GM21526 (cell line): ENCODE measurements around the gene DHDH.
A peak's percentile ranks its signal among the peaks of the same experiment; 100 is the strongest.

Experiments
- ATAC-seq: cut with Tn5 transposase; IDR thresholded peaks from one replicate; pipeline ENCODE4 v1.9.1; 2021; ENCODE audit warnings: moderate library complexity; ENCODE audit not compliant: unreplicated experiment, low FRiP score

The DHDH gene

DNA sequence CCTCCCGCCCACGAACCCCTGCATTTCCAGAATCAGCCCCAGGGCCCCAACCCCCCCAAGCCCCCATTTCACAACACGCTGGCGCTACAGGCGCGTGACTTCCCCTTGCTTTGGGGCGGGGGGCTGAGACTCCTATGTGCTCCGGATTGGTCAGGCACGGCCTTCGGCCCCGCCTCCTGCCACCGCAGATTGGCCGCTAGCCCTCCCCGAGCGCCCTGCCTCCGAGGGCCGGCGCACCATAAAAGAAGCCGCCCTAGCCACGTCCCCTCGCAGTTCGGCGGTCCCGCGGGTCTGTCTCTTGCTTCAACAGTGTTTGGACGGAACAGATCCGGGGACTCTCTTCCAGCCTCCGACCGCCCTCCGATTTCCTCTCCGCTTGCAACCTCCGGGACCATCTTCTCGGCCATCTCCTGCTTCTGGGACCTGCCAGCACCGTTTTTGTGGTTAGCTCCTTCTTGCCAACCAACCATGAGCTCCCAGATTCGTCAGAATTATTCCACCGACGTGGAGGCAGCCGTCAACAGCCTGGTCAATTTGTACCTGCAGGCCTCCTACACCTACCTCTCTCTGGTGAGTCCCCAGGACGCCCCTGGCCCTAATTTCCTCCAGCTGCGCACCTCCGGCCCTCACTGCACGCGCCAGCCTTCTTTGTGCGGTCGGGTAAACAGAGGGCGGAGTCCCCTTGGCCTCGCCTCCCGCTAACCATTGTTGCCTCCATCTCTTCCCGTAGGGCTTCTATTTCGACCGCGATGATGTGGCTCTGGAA is 31.7 kb downstream of the DHDH start, which contains the start of gene FTL:
Gene FTL (plus strand): TSS at position 270 of the 766 bp plus-strand sequence. CDS start 199 bp downstream, at position 469.
- ATAC-seq: peak; percentile 38

DNA sequence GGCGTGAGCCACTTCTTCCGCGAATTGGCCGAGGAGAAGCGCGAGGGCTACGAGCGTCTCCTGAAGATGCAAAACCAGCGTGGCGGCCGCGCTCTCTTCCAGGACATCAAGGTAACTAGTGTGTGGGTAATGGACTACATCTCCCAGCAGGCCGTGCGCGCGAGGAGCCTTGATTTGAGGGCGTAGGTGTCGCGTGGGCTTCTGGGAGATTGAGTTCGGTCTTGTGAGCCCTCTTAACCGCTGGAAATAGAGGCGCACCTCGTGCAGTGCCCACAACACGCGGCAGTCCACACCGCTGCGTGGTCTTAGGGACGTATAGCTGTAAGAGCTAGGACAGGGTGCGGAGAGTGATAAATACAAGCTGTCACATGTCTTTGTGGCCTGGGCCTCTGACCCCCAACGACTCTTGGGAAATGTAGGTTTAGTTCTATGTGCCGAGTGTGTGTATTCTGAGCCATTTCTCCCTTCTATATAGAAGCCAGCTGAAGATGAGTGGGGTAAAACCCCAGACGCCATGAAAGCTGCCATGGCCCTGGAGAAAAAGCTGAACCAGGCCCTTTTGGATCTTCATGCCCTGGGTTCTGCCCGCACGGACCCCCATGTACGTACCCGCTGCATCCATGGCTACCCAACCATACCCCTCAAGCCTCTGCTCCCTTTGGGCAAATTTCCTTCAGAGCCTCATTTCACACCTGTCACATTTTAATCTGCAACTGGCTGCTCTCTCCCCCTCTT is 32.5 kb downstream of the DHDH start:
- peak; percentile 27 for ATAC-seq

DNA sequence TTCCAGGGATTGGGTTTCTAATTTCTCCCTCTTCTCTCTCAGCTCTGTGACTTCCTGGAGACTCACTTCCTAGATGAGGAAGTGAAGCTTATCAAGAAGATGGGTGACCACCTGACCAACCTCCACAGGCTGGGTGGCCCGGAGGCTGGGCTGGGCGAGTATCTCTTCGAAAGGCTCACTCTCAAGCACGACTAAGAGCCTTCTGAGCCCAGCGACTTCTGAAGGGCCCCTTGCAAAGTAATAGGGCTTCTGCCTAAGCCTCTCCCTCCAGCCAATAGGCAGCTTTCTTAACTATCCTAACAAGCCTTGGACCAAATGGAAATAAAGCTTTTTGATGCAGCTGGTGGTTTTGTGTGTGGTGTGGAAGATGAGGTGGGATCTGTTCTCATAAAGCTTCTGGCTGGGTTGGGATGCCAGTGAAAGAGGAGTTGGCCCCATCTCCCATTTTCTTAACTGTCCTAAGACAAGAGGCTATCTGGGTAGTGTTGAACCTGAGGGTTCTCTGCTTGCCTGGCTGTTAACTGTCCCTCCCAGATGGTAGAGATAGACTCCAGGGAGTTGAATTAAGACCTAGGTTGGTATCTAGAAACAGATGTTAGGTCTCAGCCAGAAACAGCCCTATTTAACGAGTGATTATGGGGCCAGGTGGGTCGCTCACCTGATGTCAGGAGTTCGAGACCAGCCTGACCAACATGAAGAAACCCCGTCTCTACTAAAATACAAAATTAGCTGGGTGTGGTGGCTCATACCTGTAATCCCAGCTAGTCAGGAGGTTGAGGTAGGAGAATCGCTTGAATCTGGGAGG is 33.2 kb downstream of the DHDH start:
- ATAC-seq: no peak

DNA sequence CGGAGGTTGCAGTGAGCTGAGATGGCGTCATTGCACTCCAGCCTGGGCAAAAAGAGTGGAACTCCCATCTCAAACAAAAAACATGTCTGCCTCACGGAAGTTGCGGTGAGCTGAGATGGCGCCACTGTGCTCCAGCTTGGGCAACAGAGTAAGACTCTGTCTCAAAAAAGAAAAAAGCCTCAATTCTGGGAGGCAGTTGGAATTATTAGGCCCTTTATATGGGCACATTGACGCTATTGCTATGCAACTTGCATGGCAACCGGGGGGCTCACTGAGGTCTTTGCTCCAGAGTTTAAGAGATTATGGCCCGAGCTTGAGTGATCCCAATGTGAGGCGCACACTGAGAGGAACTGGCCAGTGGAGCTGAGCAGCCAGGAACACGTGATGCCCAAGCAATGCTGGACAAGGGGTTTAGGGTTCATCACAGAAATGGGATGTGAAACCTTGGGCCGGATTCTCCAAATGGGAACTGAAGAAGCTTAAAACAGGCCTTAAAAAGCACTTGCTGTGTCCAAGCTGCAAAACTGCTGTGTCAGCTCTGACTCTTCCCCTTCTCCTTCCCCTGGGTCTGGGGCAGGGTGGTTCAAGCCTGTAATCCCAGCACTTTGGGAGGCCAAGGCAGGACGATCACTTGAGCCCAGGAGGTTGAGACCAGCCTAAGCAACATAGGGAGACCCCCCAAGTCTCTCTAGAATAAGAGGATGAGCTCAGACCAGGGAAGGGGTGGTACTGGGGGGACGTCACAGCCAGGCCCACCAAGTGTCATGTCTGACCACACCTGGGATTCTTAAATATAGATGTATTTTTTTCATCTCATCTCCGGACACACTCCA is 34.1 kb downstream of the DHDH start:
- ATAC-seq: no peak

DNA sequence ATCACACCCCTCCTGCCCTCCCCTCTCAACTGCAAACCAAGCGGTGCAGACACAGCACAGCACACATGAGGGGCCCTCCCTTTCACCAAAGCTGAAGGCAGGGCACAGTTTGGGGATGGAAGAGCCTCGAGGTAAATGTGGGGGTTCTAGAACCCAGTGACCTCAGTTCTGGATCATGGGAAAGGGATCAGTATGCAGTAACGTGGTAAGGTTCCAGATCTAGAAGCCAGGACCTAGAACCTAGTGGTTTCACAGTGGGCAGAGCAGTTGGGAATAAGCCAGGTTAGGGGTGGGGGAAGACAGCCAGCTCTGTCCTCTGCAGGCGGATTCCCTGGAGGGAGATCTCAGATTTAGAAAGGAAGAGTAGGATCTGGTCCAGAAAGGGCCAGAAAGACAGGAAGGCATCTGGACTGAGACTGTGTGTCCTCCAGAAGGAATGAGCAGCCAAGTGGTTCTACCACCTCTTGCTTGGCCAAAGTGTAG is 34.7 kb downstream of the DHDH start:
- no peak for ATAC-seq

DNA sequence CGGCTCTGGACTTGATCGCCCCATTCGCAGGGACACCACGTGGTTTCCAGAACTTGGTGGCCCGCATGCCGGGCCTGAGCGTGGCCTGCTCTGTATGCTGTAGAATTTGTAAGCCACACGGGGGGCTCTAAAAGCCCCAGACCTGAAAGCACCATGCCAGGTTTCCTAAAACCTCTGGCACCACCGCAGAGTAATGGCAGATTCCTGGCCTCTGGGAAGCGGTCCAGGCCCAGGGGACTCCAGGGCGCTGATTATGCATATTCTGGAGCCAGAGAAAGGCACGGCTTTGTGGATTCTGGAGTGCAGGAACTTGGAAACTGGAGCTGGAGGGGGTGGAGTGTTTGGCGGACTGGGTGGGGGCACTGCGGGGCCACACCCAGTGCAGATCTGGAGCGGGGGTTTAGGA is 35.3 kb downstream of the DHDH start:
- no peak for ATAC-seq

DNA sequence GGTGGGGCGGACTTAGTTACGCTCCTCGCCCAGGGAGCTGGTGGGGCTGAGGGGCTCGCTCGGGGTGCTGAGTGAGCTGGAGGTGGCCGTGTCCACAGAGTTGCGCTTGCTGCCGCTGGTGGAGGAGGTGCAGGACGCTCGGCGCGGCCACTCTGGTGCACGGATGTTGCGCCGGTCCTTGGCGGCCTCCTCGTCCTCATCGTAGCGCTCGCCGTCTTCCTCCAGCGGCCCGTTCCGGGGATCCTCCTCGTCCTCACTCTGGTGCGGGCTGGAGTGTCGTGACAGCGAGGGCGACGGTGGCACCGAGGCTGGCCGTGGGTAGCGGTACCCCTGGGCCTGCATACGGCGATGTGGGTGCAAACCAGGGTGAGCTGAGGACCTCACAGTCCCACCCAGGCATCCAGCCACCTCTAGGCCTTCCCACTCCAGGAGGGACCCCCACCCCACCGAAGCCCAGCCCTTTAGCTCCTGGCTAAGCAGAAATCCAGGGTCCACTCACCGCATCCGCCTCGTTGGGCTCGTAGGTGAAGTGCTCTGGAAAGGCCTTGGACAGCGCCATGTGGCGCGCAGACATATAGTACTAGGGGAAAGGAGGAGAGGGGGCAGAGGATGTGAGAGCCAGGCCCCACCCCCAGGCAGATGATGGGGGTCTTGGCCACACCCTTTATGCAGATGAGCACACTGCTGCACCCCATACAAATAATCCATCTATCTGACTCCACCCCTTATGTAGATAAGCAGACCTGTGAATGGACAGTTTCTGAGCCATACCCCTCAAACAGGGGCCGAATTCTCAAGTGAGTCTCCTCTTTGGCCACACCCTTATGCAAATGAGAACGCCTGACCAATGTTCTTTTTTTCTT is 36.0 kb downstream of the DHDH start:
- ATAC-seq: no peak

DNA sequence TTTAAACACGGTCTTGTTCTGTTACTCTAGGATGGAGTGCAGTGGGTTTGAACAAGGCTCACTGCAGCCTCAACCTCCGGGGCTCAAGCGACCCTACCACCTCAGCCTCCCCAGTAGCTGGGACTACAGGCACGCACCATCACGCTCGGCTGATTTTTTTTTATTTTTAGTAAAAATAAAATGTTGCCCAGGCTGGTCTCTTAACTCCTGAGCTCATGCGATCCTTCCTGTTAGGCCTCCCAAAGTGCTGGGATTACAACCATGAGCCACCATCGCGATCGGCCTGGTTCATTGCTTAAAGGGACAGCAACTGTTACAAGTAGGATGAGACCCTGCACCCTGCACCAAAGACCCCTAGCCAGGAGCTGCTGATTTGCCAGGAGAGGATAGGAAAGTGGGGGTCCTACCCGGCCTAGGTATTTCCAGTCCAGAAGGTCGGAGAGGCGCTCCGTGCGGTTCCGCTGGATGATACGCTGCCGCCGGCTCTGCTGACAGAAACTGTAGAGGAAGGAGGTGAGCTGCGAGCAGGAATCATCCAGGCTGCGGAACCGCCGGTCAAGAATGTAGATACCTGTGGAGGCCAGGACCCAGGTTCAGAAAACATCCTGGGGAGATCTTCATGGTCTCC is 36.8 kb downstream of the DHDH start:
- ATAC-seq: no peak

DNA sequence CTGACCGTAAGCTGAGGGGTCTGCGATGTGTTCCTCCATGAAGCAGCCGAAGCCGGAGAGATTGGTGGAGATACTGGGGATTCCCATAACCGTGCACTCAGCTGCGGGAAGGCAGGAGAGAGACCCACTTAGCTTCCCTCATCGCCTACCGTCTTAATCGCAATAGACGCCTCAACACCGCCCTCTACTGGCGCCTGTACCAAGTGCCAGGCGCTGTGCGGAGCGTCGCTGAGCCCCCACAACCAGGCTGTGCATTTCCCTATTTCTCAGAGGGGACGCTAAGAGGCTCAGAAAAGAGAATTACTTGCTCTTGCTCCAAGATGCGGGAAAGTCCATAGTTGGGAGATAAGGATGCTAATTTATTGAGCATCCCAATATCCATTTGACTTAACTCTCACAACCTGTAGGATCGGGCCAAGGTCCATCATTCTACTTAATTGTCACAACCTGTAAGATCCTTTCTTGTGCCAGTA is 37.5 kb downstream of the DHDH start:
- ATAC-seq: no peak

DNA sequence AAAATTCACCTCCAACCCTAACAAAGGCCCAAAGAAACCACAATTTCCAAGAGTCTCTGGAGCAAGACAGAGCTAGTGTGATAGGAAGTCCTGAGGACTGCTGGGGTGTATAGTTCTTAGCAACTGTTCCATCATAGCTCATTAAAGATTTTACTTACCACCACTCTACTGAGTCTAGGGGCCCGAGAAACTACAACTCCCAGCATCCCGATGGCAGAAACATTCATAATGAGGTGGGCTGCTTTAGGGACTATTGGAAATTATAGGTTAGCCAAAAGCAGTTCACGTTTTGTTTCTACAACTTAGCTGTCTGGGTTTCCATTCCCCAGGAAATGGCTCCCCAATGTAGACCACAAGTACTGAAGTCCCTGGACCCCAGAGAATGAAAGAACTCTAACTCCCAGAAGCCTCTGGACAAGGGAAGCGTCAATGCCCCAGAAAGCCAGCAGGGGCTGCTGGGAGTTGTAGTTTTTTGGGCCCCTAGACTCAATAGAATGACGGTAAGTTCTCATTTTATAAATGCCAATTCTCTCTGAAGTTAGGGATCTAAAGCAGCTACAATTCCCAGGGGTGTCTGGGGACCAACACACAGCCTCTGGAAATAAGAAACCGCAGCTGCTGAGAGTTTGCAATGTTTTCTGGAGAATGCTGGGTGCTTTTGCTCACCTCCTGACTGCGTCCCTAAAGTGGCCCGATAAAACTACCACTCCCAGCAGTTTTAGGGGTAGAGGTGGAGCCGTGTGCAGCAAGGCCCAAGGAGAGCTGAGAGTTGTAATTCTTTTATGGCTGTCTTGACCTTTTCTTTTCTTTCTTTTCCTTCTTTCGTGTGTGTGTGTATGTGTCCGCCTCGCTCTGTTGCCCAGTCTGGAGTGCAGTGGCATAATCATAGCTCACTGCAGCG is 42.7 kb downstream of the DHDH start:
- no peak for ATAC-seq

DNA sequence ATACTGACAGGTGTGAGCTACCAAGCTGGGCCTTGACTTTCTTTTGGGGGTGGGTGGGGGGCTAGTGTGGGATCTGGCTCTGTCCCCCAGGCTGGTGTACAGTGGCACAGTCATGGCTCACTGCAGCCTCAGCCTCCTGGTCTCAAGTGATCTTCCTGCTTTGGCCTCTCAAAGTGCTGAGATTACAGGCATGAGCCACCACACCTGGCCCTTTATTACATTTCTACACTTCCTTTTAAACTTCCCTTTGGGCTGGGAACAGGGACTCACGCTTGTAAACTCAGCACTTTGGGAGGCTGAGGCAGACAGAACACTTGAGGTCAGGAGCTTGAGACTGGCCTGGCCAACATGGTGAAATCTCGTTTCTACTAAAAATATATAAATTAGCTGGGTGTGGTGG is 43.6 kb downstream of the DHDH start:
- no peak for ATAC-seq

DNA sequence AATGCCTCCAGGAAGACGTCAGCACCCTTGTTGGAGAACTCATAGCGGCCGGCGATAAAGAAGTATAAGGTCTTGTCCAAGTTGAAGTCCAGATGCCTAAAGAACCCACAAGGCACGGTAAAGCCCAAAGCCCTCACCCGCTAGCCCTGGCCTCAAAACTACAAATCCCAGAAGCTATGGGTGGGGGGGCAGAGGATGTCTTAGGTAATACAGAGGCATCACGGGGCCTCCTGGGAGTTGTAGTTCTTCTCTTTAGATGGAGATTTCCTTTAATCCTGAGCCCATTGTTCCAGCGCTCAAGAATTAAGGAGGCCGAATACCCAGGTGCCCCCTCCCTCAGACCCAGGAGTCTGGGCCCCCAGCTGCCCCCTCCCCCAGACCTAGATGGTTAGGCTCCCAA is 48.8 kb downstream of the DHDH start:
- ATAC-seq: no peak

DNA sequence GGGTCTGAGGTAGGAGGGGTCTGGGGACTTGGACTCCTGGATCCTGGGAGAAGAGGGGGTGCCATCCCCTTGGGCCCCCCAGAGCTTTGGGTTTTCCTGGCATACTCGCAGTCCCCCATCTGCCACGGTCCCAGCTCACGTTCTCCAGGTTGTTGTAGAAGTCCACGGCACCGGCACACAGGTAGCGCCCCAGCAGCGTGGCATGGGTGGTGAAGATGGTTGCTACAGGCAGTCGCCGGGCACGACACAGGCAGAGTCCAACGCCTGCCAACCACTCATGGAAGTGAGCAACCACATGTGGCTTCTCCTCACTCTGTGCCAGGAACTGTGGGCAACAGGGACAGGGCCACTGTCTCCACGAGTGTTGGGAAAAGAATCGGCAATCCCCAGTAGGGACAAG is 52.2 kb downstream of the DHDH start:
- no peak for ATAC-seq

DNA sequence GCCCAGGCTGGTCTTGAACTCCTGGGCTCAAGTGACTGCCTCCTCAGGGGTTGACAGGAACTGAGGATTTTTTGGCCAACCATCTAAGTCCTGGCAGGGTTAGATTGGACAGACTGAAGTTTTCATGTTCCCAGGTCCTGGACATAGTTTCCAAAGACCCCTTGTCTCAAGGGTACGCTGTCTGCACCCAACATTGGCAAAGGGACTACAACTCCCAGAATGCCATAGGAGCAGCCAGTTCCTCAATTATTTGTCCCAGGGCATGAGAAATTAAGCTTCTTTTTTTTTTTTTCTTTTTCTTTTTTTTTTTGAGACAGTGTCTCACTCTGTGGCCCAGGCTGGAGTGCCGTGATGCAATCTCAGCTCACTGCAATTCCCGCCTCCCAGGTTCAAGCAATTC is 52.7 kb downstream of the DHDH start:
- ATAC-seq: no peak

DNA sequence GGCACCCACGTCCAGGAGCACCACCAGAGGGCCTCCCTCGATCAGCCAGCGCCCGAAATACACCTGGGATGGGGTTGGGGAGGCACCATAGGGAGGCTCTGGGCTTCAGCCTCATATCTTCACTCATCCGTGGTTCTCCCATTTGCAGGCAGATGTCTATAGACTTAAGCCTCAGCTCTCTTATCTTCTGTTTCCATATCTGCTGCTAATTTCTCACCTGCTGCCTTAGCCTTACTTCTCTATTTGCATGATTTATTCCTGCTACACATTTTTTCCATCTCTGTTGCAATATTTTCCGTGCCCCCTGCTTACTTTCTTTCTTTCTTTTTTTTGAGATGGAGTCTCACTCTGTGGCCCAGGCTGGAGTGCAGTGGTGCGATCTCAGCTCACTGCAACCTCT is 53.8 kb downstream of the DHDH start:
- ATAC-seq: no peak

DNA sequence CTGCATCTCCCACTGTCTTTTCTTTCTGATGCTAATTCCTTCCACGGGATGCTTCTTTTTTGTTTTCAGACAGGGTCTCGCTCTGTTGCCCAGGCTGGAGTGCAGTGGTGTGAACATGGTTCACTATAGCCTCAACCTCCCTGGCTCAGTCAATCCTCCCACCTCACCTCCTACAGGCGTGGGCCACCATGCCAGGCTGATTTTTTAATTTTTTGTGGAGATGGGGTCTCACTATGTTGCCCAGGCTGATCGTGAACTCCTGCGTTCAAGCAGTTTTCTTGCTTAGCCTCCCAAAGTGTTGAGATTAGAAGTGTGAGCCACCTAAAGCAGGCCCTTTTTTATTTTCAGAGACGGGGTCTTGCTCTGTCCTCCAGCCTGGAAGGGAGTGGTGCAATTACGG is 54.8 kb downstream of the DHDH start:
- ATAC-seq: no peak

DNA sequence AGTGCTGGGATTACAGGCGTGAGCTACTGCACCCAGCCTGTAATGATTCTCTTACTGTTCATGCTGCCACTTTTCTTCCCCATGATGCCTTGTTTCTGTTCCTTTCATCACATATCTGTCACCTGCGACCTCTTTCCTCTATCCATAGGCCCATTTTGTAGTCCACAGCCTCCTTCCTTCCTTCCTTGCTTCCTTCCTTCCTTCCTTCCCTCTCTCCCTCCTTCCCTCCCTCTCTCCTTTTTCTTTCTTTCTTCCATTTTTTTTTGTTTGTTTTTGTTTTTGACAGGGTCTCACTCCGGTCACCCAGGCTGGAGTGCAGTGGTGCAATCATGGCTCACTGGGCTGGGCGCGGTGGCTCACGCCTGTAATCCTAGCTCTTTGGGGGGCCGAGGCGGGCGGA is 55.4 kb downstream of the DHDH start:
- ATAC-seq: no peak
